Activated CD4-positive, alpha-beta memory T cell treated with anti-CD3 and anti-CD28 coated beads for 36 hours (primary cell): ENCODE results near the gene AIRE. TPM values are rescaled to one million over a fixed set of nuclear protein-coding genes. Genes with fewer than 3 reads are reported as not detected.

Experiments
- CTCF ChIA-PET: fragments of 350-600 bp; sonication (Branson Sonifier 250); formaldehyde crosslinking; loops from one replicate; lab custom pipeline; 2021; ENCODE audit warnings: antibody characterized with exemption, inconsistent platforms; lab: Charles Lee
- POLR2A ChIA-PET: fragments of 350-600 bp; sonication (Branson Sonifier 250); formaldehyde crosslinking; loops from one replicate; lab custom pipeline; 2021; ENCODE audit warnings: antibody characterized with exemption; lab: Charles Lee
- DNase-seq: peaks from one replicate; pipeline ENCODE4 v3.0.0-alpha.2; 2020
- H3K27ac Mint-ChIP-seq: one replicate; pipeline ENCODE4 v1.8.0; 2021; ENCODE audit warnings: mixed read lengths
- H3K27me3 Mint-ChIP-seq: one replicate; pipeline ENCODE4 v1.8.0; 2021; ENCODE audit warnings: mixed read lengths
- H3K36me3 Mint-ChIP-seq: one replicate; pipeline ENCODE4 v1.8.0; 2021; ENCODE audit warnings: mixed read lengths
- H3K4me1 Mint-ChIP-seq: one replicate; pipeline ENCODE4 v1.8.0; 2021; ENCODE audit warnings: low read depth, mixed read lengths
- H3K4me3 Mint-ChIP-seq: one replicate; pipeline ENCODE4 v1.8.0; 2021; ENCODE audit warnings: mild to moderate bottlenecking, mixed read lengths
- H3K9me3 Mint-ChIP-seq: one replicate; pipeline ENCODE4 v1.8.0; 2021; ENCODE audit warnings: mixed read lengths
- intact Hi-C: fragments of 100-400 bp; cut with micrococcal nuclease; formaldehyde crosslinking; loops from one replicate; pipeline ENCODE4 v1.15.1; 2023
- total RNA-seq, 2 experiments: library from RNA; stranded (reverse); gene quantifications; one replicate each; pipeline ENCODE4 v1.2.3, GENCODE V29; 2021

The AIRE gene
- total RNA-seq, 2 experiments from 2014 or later = not detected

GRCh38 chr21:44304011-44304616, 18.4 kb downstream of the AIRE start:
- Mint-ChIP-seq H3K4me1 (peaks cover 38% of the 10 kb centered on the region), H3K9me3 (no peaks in the 10 kb centered on the region), H3K36me3 (peaks cover 11% of the 10 kb centered on the region), H3K4me3 (no peak overlapping the region), H3K27ac (no peak overlapping the region), H3K27me3 (no peaks in the 10 kb centered on the region)
- ChIA-PET POLR2A (interaction anchor here (1.4 kb wide), 1 partner anchor 25 kb away, joined by 5 read pairs; no protein-coding TSS in a partner anchor), CTCF (interaction anchor here (0.8 to 1.0 kb wide), 4 partner anchors 11 to 152 kb away, joined by 3 read pairs; no protein-coding TSS in a partner anchor)
- intact Hi-C loops = loop anchor here (10.0 kb wide), 1 partner anchor 499 kb away; no protein-coding TSS in a partner anchor
- no peak for DNase-seq

- intact Hi-C loops = loop anchor here (10.0 kb wide), 1 partner anchor 500 kb away; no protein-coding TSS in a partner anchor
- H3K4me3 Mint-ChIP-seq = no peak overlapping the region
- no peaks in the 10 kb centered on the region for H3K27me3 Mint-ChIP-seq
- H3K9me3 Mint-ChIP-seq = no peaks in the 10 kb centered on the region
- H3K27ac Mint-ChIP-seq = no peak overlapping the region
- H3K4me1 Mint-ChIP-seq = peaks cover 35% of the 10 kb centered on the region
- DNase-seq = peak; percentile 57
- CTCF ChIA-PET = interaction anchor here (1.0 kb wide), 2 partner anchors 12 to 33 kb away, joined by 3 read pairs; no protein-coding TSS in a partner anchor
- peaks cover 11% of the 10 kb centered on the region for H3K36me3 Mint-ChIP-seq
- POLR2A ChIA-PET = no interaction called here
These were observed 19.2 kb downstream of the AIRE start for GRCh38 chr21:44304877-44305293.

DNA sequence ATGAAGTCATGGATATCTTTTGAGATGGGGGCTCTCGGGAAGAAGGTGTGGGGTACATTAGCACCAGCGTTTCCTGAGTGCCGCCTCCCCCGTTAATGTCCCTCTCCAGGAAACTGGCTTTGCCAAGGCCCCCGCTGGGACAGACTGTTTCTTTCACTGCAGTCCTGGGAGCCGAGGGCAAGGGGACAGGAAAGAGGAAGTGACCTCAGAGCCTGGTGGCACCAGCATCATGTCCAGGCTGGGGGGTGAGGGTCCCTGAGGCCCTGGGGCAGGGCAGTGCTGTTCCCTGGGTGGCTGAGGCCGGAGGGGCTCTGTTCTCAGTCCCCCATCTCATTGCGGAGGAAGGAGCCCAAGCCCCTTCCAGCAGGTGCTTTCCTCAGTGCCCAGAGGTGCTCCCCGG, 20.0 kb downstream of the AIRE start:
- CTCF ChIA-PET = no interaction called here
- POLR2A ChIA-PET = no interaction called here
- H3K4me3 Mint-ChIP-seq = no peak overlapping the region

GRCh38 chr21:44306936-44307704, 21.4 kb downstream of the AIRE start:
- no peak overlapping the region for H3K4me3 Mint-ChIP-seq
- ChIA-PET CTCF (no interaction called here), POLR2A (no interaction called here)
- DNase-seq = no peak
- intact Hi-C loops = loop anchor here (10.0 kb wide), 1 partner anchor 502 kb away; no protein-coding TSS in a partner anchor
- H3K27ac Mint-ChIP-seq = no peak overlapping the region
- H3K36me3 Mint-ChIP-seq = peaks cover 23% of the 10 kb centered on the region
- peaks cover 21% of the 10 kb centered on the region for H3K4me1 Mint-ChIP-seq
- no peaks in the 10 kb centered on the region for H3K27me3 Mint-ChIP-seq
- no peaks in the 10 kb centered on the region for H3K9me3 Mint-ChIP-seq

More for the DNA sequence above, 20.0 kb downstream of the AIRE start:
- Mint-ChIP-seq H3K27me3 (no peaks in the 10 kb centered on the region), H3K36me3 (peaks cover 11% of the 10 kb centered on the region), H3K4me1 (peaks cover 34% of the 10 kb centered on the region), H3K9me3 (no peaks in the 10 kb centered on the region), H3K27ac (no peak overlapping the region)
- DNase-seq = no peak
- intact Hi-C loops = loop anchor here (10.0 kb wide), 1 partner anchor 501 kb away; no protein-coding TSS in a partner anchor

DNA sequence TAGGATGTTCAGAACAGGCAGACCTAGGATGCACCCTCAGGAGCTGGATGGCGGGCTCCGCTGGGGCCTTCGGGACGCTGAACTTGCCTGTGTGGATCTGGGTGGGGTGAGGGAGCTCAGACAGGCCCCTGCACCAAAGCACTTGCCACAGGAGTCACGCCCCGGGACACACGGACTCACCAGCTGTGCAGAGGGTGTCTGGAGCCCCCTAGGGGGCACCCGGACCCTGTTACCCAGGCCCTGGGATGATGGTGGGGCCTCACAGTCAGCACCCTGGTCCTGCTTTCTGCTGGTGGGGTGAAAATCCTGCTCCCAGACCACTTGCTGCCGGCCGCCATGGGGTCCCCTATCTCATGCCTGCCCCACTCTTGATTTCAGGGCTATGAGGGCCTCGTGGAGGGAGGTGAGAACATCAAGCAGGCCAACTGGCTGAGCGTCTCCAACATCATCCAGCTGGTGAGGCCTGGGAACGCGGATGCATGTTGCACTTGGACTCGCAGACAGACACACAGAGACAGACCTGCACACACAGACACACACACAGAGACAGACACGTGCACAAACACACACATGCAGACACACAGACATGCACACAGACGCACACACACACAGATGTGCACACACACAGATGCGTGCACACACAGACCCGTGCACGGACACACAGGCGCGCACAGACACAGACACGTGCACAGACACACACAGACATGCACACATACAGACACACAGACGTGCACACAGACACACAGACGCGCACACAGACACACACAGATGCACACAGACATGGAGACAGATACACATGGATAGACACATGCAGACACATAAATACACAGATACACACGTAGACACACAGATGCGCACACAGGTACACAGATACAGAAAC, 25.2 kb downstream of the AIRE start:
- H3K4me1 Mint-ChIP-seq = no peaks in the 10 kb centered on the region
- no peaks in the 10 kb centered on the region for H3K9me3 Mint-ChIP-seq
- H3K36me3 Mint-ChIP-seq = peaks cover 28% of the 10 kb centered on the region
- H3K27ac Mint-ChIP-seq = no peak overlapping the region
- no peaks in the 10 kb centered on the region for H3K27me3 Mint-ChIP-seq
- DNase-seq = no peak
- POLR2A ChIA-PET = no interaction called here
- CTCF ChIA-PET = interaction anchor here (3.5 kb wide), 1 partner anchor 13 kb away, joined by 13 read pairs; no protein-coding TSS in a partner anchor
- intact Hi-C loops = no loop called here
- no peak overlapping the region for H3K4me3 Mint-ChIP-seq

- DNase-seq = no peak
- no peaks in the 10 kb centered on the region for H3K27me3 Mint-ChIP-seq
- CTCF ChIA-PET = no interaction called here
These were observed 26.4 kb downstream of the AIRE start for GRCh38 chr21:44312089-44312488.

DNA sequence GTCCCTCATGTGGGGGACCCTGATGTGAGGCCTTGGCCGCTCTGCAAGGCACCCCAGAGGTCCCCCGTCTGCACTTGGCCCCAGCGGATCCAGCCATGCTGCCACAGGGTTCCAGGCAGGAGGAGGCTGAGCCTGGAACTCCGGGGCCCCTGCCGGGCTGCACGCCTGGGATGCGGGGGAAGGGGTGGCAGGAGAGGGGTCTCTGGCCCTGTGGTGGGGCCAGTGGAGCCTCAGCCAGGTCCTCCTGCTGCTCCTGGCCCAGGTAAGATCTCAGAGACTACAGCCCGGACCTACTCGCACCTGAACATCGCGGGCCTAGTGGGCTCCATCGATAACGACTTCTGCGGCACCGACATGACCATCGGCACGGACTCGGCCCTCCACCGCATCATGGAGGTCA, 27.0 kb downstream of the AIRE start:
- Mint-ChIP-seq H3K4me1 (no peaks in the 10 kb centered on the region), H3K27me3 (no peaks in the 10 kb centered on the region), H3K27ac (no peak overlapping the region), H3K4me3 (no peak overlapping the region), H3K36me3 (peaks cover 26% of the 10 kb centered on the region), H3K9me3 (no peaks in the 10 kb centered on the region)
- ChIA-PET POLR2A (no interaction called here), CTCF (no interaction called here)
- intact Hi-C loops = no loop called here
- DNase-seq = no peak

More at GRCh38 chr21:44312089-44312488, 26.4 kb downstream of the AIRE start:
- POLR2A ChIA-PET = no interaction called here
- H3K4me3 Mint-ChIP-seq = no peak overlapping the region
- no peak overlapping the region for H3K27ac Mint-ChIP-seq
- no peaks in the 10 kb centered on the region for H3K9me3 Mint-ChIP-seq
- intact Hi-C loops = no loop called here
- no peaks in the 10 kb centered on the region for H3K4me1 Mint-ChIP-seq
- peaks cover 28% of the 10 kb centered on the region for H3K36me3 Mint-ChIP-seq

- ChIA-PET CTCF (no interaction called here), POLR2A (no interaction called here)
- no peak for DNase-seq
- H3K4me1 Mint-ChIP-seq = no peaks in the 10 kb centered on the region
- H3K27ac Mint-ChIP-seq = no peak overlapping the region
- H3K27me3 Mint-ChIP-seq = no peaks in the 10 kb centered on the region
- H3K9me3 Mint-ChIP-seq = no peaks in the 10 kb centered on the region
- no peak overlapping the region for H3K4me3 Mint-ChIP-seq
- intact Hi-C loops = no loop called here
- H3K36me3 Mint-ChIP-seq = peaks cover 20% of the 10 kb centered on the region
These were observed 27.8 kb downstream of the AIRE start for GRCh38 chr21:44313451-44313850.

DNA sequence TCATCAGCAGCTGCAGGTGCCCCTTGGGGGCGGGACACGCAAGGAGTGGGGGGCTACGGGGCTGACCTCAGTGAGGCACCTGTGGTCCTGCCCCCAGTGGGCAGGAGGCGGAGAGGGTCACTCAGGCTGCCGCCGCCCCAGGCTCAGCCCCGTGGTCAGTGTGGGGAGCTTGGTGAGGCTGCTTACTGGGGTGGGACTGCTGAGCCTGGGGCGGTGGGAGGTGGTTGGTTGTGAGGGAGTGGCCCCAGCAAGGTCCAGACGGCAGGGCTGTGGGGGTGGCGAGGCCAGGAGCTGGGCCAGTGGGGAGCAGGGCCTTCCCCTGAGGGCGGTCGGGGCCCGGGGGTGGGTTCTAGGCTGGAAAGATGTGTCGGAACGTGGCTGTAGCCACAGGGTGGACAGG, 28.5 kb downstream of the AIRE start:
- Mint-ChIP-seq H3K27ac (no peak overlapping the region), H3K36me3 (peaks cover 20% of the 10 kb centered on the region)
- POLR2A ChIA-PET = no interaction called here

GRCh38 chr21:44314561-44314960, 28.9 kb downstream of the AIRE start:
- Mint-ChIP-seq H3K9me3 (no peaks in the 10 kb centered on the region), H3K36me3 (peaks cover 24% of the 10 kb centered on the region), H3K27me3 (no peaks in the 10 kb centered on the region), H3K27ac (no peak overlapping the region), H3K4me3 (no peak overlapping the region), H3K4me1 (no peaks in the 10 kb centered on the region)
- POLR2A ChIA-PET = no interaction called here
- CTCF ChIA-PET = no interaction called here
- intact Hi-C loops = no loop called here
- DNase-seq = no peak

More for the DNA sequence above, 28.5 kb downstream of the AIRE start:
- Mint-ChIP-seq H3K9me3 (no peaks in the 10 kb centered on the region), H3K4me1 (no peaks in the 10 kb centered on the region), H3K27me3 (no peaks in the 10 kb centered on the region), H3K4me3 (no peak overlapping the region)
- CTCF ChIA-PET = no interaction called here
- intact Hi-C loops = no loop called here
- DNase-seq = no peak

GRCh38 chr21:44315691-44316203, 30.1 kb downstream of the AIRE start:
- POLR2A ChIA-PET = no interaction called here
- no peaks in the 10 kb centered on the region for H3K9me3 Mint-ChIP-seq
- H3K27ac Mint-ChIP-seq = no peak overlapping the region
- intact Hi-C loops = no loop called here
- H3K27me3 Mint-ChIP-seq = no peaks in the 10 kb centered on the region
- H3K4me1 Mint-ChIP-seq = no peaks in the 10 kb centered on the region
- CTCF ChIA-PET = interaction anchor here (0.7 kb wide), 1 partner anchor 12 kb away, joined by 3 read pairs; no protein-coding TSS in a partner anchor
- peaks cover 24% of the 10 kb centered on the region for H3K36me3 Mint-ChIP-seq
- no peak overlapping the region for H3K4me3 Mint-ChIP-seq
- DNase-seq = no peak
